Trophoblast cell (in vitro differentiated cells and primary cell): ENCODE results near the gene DAW1.

ENCODE experiments used
- DNase-seq, 2 donors: peaks; one replicate each; pipeline ENCODE4 v3.0.0-alpha.2; 2016
- H2AFZ ChIP-seq: 2 replicates; pipeline ENCODE4 v1.6.1; 2013; ENCODE audit warnings: low read length, moderate library complexity, mild to moderate bottlenecking; ENCODE audit not compliant: insufficient read depth, poor library complexity
- H2AK5ac ChIP-seq: 2 replicates; pipeline ENCODE4 v1.6.1; 2013; ENCODE audit warnings: mild to moderate bottlenecking, low read length
- H2BK120ac ChIP-seq: 2 replicates; pipeline ENCODE4 v1.6.1; 2013; ENCODE audit warnings: low read length, mild to moderate bottlenecking, moderate library complexity; ENCODE audit not compliant: insufficient read depth, poor library complexity
- H2BK12ac ChIP-seq: 2 replicates; pipeline ENCODE4 v1.6.1; 2013; ENCODE audit warnings: mild to moderate bottlenecking, low read length, moderate library complexity
- H2BK5ac ChIP-seq: 2 replicates; pipeline ENCODE4 v1.6.1; 2013; ENCODE audit warnings: low read length, low read depth, moderate library complexity, mild to moderate bottlenecking; ENCODE audit not compliant: poor library complexity
- H3K14ac ChIP-seq: 2 replicates; pipeline ENCODE4 v1.6.1; 2013; ENCODE audit warnings: mild to moderate bottlenecking, low read length
- H3K18ac ChIP-seq: 2 replicates; pipeline ENCODE4 v1.6.1; 2013; ENCODE audit warnings: mild to moderate bottlenecking, low read length
- H3K23ac ChIP-seq: 2 replicates; pipeline ENCODE4 v1.6.1; 2013; ENCODE audit warnings: low read length
- H3K27ac ChIP-seq: 2 replicates; pipeline ENCODE4 v1.5.1; 2013; ENCODE audit warnings: low read depth, mild to moderate bottlenecking, inconsistent platforms, low read length, moderate library complexity
- H3K27me3 ChIP-seq: 2 replicates; pipeline ENCODE4 v1.6.1; 2013; ENCODE audit warnings: inconsistent platforms, mild to moderate bottlenecking, low read length, moderate library complexity; ENCODE audit not compliant: insufficient read depth
- H3K36me3 ChIP-seq, 2 experiments: 1 replicate in 1 of 2; 2 replicates in 1 of 2; pipeline ENCODE4 v1.6.1; 2013; ENCODE audit warnings: low read length in 2 of 2, mild to moderate bottlenecking in 2 of 2, moderate library complexity in 1 of 2; ENCODE audit not compliant: insufficient read depth in 2 of 2, control insufficient read depth in 1 of 2
- H3K4ac ChIP-seq: 2 replicates; pipeline ENCODE4 v1.6.1; 2013; ENCODE audit warnings: low read depth, mild to moderate bottlenecking, low read length, moderate library complexity
- H3K4me1 ChIP-seq, 2 experiments: 1 replicate in 1 of 2; 2 replicates in 1 of 2; pipeline ENCODE4 v1.6.1; 2013; ENCODE audit warnings: low read length in 2 of 2, mild to moderate bottlenecking in 2 of 2, moderate library complexity in 1 of 2; ENCODE audit not compliant: insufficient read depth in 2 of 2, control insufficient read depth in 1 of 2
- H3K4me2 ChIP-seq: 2 replicates; pipeline ENCODE4 v1.6.1; 2013; ENCODE audit warnings: inconsistent platforms, mild to moderate bottlenecking, low read length, moderate library complexity
- H3K4me3 ChIP-seq: 2 replicates; pipeline ENCODE4 v1.5.1; 2013; ENCODE audit warnings: mild to moderate bottlenecking, low read depth, low read length, inconsistent platforms
- H3K79me1 ChIP-seq: one replicate; pipeline ENCODE4 v1.6.1; 2013; ENCODE audit warnings: low read length
- H3K79me2 ChIP-seq: 2 replicates; pipeline ENCODE4 v1.6.1; 2013; ENCODE audit warnings: low read length, mild to moderate bottlenecking; ENCODE audit not compliant: control insufficient read depth, insufficient read depth, poor library complexity
- H3K9ac ChIP-seq: 2 replicates; pipeline ENCODE4 v1.6.1; 2013; ENCODE audit warnings: mild to moderate bottlenecking, low read length
- H3K9me3 ChIP-seq: 2 replicates; pipeline ENCODE4 v1.6.1; 2013; ENCODE audit warnings: low read depth, mild to moderate bottlenecking, control low read depth, inconsistent platforms, low read length; ENCODE audit not compliant: insufficient read depth
- H4K12ac ChIP-seq: 2 replicates; pipeline ENCODE4 v1.6.1; 2013; ENCODE audit warnings: low read depth, mild to moderate bottlenecking, low read length, moderate library complexity
- H4K8ac ChIP-seq: 2 replicates; pipeline ENCODE4 v1.6.1; 2013; ENCODE audit warnings: low read depth, mild to moderate bottlenecking, low read length, moderate library complexity
- H4K91ac ChIP-seq: one replicate; pipeline ENCODE4 v1.6.1; 2013; ENCODE audit warnings: low read depth, mild to moderate bottlenecking, low read length, moderate library complexity
- WGBS: extraction: QIAGEN DNeasy Blood & Tissue Kit; methylation state at CpG from one replicate; pipeline ENCODE4 v1.1.7; 2013; ENCODE audit warnings: missing lambda C conversion rate; ENCODE audit not compliant: insufficient read length, insufficient coverage; ENCODE audit errors: extremely low coverage; 5-methylcytosine and 5-hydroxymethylcytosine counted together

DAW1 gene

DNA sequence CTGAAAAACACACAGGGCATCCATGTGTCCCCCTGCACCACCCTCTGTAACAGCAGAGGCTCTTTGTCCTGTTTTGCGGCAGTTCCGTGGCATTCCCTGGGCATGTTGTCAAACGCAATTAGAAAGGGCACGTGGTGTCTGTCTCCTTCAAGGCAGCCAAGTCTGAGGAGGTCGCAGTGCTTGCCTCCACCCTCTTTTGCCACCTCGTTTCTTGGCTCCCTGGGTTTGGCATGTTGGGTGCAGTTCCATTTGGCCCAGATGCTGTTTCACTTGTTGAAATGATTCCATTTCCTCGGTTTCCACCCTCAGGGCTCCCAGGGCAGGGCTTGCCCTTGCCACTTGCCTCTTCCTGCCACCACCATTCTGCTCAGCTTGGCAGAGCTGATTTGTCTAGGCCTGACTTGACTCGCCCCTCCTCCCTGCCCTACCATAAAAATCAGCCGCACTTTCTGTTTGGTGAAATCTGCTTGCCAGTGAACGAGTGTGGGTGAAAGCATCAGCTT, 45.4 kb upstream of the DAW1 start:
- Histone ChIP-seq H2BK5ac (no peak overlapping the region), H3K4ac (no peak overlapping the region), H2BK12ac (no peak overlapping the region), H3K79me1 (no peaks in the 10 kb centered on the region), H3K9ac (no peak overlapping the region), H4K8ac (no peak overlapping the region), H2AFZ (no peak overlapping the region), H3K79me2 (no peaks in the 10 kb centered on the region), H3K27ac (no peak overlapping the region), H3K23ac (no peak overlapping the region), H3K27me3 (no peaks in the 10 kb centered on the region), H3K18ac (no peak overlapping the region), H3K14ac (no peak overlapping the region), H3K9me3 (peaks cover 2% of the 10 kb centered on the region), H4K12ac (no peak overlapping the region), H3K4me1 (no peaks in the 10 kb centered on the region), H3K4me3 (no peak overlapping the region), H3K4me2 (no peak overlapping the region), H2BK120ac (no peak overlapping the region), H4K91ac (no peak overlapping the region), H3K36me3 (no peaks in the 10 kb centered on the region), H2AK5ac (no peak overlapping the region)
- WGBS, result no CpG with 5 or more reads among the region's 10 CpGs
- no peak for DNase-seq

DNA sequence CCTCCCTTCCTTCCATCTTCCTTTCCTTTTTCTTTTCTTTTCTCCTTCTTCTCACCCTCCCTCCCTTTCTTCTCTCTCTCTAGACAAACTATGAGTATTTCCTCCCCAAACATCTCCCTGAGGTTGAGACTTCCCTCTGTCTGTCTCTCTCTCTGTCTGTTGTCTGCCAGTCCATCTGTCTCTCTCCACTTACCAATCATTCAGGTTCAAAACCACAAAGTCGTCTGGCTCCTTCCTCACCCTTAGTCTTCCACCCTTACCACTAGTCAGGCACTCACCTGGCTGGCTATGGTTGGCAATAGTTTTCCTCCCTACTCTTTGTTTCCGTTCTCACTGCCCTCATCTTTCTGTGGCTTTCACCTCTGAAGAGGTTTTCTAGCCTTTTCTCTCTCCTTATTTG, 44.9 kb upstream of the DAW1 start:
- no peak overlapping the region for H3K23ac ChIP-seq
- no peak overlapping the region for H3K4me2 ChIP-seq
- DNase-seq, result no peak
- no peak overlapping the region for H3K14ac ChIP-seq
- H3K79me2 ChIP-seq, result no peaks in the 10 kb centered on the region
- H3K4me3 ChIP-seq, result no peak overlapping the region
- no peak overlapping the region for H4K8ac ChIP-seq
- peaks cover 2% of the 10 kb centered on the region for H3K9me3 ChIP-seq
- no peak overlapping the region for H2BK5ac ChIP-seq
- H3K36me3 ChIP-seq, result no peaks in the 10 kb centered on the region
- H2AFZ ChIP-seq, result no peak overlapping the region
- no peaks in the 10 kb centered on the region for H3K4me1 ChIP-seq
- no peak overlapping the region for H3K4ac ChIP-seq
- no peak overlapping the region for H4K12ac ChIP-seq
- no peak overlapping the region for H2AK5ac ChIP-seq
- no peak overlapping the region for H3K18ac ChIP-seq
- H3K27me3 ChIP-seq, result no peaks in the 10 kb centered on the region
- H3K9ac ChIP-seq, result no peak overlapping the region
- no peak overlapping the region for H2BK120ac ChIP-seq
- no peak overlapping the region for H2BK12ac ChIP-seq
- no CpG with 5 or more reads among the region's 2 CpGs for WGBS
- H3K27ac ChIP-seq, result no peak overlapping the region
- no peaks in the 10 kb centered on the region for H3K79me1 ChIP-seq
- no peak overlapping the region for H4K91ac ChIP-seq

DNA sequence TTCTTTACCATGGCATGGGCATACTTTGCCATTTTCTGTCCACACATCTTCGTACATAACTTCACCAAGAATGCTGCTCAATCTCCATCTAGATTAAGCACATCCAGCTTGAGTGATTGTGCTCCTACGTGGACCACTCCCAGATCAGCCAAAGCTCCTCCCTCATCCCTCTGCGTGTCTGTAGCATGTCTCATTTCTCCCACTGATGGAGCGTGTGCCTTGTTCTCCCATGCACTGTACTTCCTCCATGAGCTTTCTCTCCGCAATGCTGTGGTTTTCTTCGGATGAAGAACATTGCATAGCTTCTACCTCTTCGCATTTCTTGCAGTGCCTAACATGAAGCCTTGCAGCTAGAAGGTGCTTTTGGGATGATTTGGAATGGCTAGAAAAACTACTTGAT, 44.3 kb upstream of the DAW1 start:
- H3K27me3 ChIP-seq, result no peaks in the 10 kb centered on the region
- H3K27ac ChIP-seq, result no peak overlapping the region
- H2AFZ ChIP-seq, result no peak overlapping the region
- H3K4me2 ChIP-seq, result no peak overlapping the region
- peaks cover 2% of the 10 kb centered on the region for H3K9me3 ChIP-seq
- no peak overlapping the region for H3K9ac ChIP-seq
- no peaks in the 10 kb centered on the region for H3K79me2 ChIP-seq
- H3K18ac ChIP-seq, result no peak overlapping the region
- no CpG with 5 or more reads among the region's 7 CpGs for WGBS
- H2BK120ac ChIP-seq, result no peak overlapping the region
- H2BK5ac ChIP-seq, result no peak overlapping the region
- H3K79me1 ChIP-seq, result no peaks in the 10 kb centered on the region
- no peak overlapping the region for H4K12ac ChIP-seq
- DNase-seq, result no peak
- no peak overlapping the region for H4K8ac ChIP-seq
- H3K4me3 ChIP-seq, result no peak overlapping the region
- no peak overlapping the region for H3K4ac ChIP-seq
- no peak overlapping the region for H2BK12ac ChIP-seq
- no peaks in the 10 kb centered on the region for H3K36me3 ChIP-seq
- H3K23ac ChIP-seq, result no peak overlapping the region
- no peak overlapping the region for H2AK5ac ChIP-seq
- H3K4me1 ChIP-seq, result no peaks in the 10 kb centered on the region
- H4K91ac ChIP-seq, result no peak overlapping the region
- H3K14ac ChIP-seq, result no peak overlapping the region

DNA sequence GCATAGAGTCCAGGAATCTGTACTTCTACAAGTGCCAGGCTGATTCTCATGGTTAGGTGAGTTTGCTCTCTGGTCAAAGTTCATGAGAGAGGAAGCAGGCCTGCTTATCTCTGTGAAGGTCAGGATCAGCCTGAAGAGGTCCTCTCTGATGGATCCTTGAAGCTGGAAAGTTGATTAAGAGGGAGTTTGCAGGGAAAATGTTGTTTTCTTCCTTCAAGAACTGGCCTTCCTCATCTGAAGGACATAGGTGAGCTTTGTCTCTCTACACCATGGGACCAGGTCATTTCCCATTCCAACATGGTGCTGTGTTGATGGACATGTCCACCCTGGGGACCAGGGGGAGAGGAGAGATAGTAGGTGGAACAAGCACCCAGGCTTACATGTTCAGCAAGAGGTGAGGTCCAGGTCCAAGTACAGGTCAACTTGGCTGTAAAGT, 42.9 kb upstream of the DAW1 start:
- Histone ChIP-seq H4K91ac (no peak overlapping the region), H3K79me2 (no peaks in the 10 kb centered on the region), H4K12ac (no peak overlapping the region), H3K79me1 (no peaks in the 10 kb centered on the region), H2BK120ac (no peak overlapping the region), H3K14ac (no peak overlapping the region), H2BK5ac (no peak overlapping the region), H3K9me3 (peaks cover 2% of the 10 kb centered on the region), H3K4me2 (no peak overlapping the region), H3K9ac (no peak overlapping the region), H4K8ac (no peak overlapping the region), H3K4me1 (no peaks in the 10 kb centered on the region), H2BK12ac (no peak overlapping the region), H3K18ac (no peak overlapping the region), H3K27me3 (no peaks in the 10 kb centered on the region), H3K36me3 (no peaks in the 10 kb centered on the region), H3K4ac (no peak overlapping the region), H3K23ac (no peak overlapping the region), H3K27ac (no peak overlapping the region), H2AK5ac (no peak overlapping the region), H3K4me3 (no peak overlapping the region), H2AFZ (no peak overlapping the region)
- no peak for DNase-seq
